OCI-M2 (cell line): ENCODE results near the gene CDR2.
"Not testable (repeated sequence)": the region's sequence is repeated elsewhere in the genome, so short reads cannot be mapped to it uniquely, and the experiment has no call there.

ENCODE experiments used
- DNase-seq: peaks from one replicate; lab custom pipeline; 2025; ENCODE audit not compliant: unreplicated experiment; lab: John Stamatoyannopoulos, UW

Gene CDR2

GRCh38 chr16:22311520-22311919 lies 62.9 kb downstream of the CDR2 start:
- no peak for DNase-seq

- DNase-seq = no peak
These were observed 65.4 kb downstream of the CDR2 start for GRCh38 chr16:22308824-22309520.

GRCh38 chr16:22307838-22308237 lies 66.6 kb downstream of the CDR2 start:
- DNase-seq = no peak

DNA sequence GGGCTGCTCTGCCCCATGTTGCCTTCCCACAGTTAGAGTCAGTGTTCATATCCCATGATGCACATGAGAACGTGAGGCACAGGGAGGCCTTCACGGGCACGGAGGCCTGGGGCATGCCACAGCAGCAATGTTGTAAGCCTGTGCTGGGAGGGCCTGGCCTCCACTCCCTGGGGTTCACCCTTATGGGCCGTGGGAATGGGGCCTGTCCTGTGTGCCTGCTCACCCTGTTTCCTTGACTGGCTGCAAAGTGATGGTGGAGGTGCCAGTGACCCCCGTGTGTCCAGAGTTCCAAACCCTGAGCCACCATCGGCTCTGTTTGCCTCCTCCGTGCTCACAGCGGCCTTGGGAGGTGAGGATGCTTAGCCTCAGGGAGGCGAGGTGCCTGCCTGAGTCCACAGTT lies 67.6 kb downstream of the CDR2 start:
- DNase-seq = no peak

DNA sequence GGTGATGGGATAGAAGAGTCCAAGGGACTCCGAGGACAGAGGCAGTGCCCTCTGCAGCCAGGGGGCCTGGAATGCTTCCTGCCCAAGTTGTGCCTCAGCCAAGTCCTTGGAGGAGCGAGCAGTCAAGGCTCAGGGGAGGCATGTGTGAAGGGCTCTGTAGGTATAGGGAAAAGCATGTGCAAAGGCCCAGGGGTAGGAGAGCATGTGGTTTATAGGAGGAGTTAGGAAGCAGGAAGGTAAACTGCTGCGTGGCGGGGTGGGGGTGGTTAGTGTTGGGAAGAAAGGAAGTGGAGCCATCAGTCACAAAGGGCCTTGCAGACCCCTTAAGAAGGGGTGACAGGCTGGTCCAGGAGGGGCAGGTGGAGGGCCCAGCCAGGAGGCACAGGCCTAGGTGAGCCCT lies 70.0 kb downstream of the CDR2 start:
- no peak for DNase-seq

- DNase-seq = no peak
These were observed 71.5 kb downstream of the CDR2 start for GRCh38 chr16:22302776-22303363.

DNA sequence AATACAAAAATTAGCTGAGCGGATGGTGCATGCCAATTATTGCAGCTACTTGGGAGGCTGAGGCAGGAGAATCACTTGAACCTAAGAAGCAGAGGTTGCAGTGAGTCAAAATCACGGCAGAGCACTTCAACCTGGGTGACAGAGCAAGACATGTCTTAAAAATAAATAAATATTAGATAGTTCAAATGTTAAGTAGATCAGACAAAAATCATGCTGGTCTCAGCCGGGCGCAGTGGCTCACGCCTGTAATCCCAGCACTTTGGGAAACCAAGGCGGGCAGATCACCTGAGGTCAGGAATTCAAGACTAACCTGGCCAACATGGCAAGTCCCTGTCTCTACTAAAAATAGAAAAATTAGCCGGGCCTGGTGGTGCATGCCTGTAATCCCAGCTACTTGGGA lies 73.0 kb downstream of the CDR2 start:
- not testable (repeated sequence) for DNase-seq

- no peak for DNase-seq
These were observed 73.9 kb downstream of the CDR2 start for GRCh38 chr16:22300427-22301071.

DNA sequence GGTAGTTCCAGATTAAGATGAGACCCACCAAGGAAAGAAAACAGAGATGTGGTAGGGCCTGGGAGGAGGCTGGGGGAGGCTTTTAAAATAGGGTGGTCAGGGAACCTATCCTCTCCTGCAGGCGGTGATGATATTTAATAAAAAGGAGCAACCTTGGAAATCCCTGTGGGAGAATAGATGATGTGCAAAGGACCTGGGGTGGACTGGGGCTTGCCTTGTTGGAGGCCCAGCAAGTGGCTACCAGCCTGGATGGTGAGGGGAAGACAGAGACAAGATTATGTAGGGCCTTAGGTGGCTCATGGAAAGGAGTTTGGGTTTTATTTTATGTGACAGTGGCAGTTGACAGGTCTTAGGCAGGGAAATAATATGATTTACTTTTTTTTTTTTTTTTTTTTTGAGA lies 75.4 kb downstream of the CDR2 start:
- no peak for DNase-seq

- peak; percentile 27 for DNase-seq
These were observed 76.3 kb downstream of the CDR2 start for GRCh38 chr16:22297871-22298733.

DNA sequence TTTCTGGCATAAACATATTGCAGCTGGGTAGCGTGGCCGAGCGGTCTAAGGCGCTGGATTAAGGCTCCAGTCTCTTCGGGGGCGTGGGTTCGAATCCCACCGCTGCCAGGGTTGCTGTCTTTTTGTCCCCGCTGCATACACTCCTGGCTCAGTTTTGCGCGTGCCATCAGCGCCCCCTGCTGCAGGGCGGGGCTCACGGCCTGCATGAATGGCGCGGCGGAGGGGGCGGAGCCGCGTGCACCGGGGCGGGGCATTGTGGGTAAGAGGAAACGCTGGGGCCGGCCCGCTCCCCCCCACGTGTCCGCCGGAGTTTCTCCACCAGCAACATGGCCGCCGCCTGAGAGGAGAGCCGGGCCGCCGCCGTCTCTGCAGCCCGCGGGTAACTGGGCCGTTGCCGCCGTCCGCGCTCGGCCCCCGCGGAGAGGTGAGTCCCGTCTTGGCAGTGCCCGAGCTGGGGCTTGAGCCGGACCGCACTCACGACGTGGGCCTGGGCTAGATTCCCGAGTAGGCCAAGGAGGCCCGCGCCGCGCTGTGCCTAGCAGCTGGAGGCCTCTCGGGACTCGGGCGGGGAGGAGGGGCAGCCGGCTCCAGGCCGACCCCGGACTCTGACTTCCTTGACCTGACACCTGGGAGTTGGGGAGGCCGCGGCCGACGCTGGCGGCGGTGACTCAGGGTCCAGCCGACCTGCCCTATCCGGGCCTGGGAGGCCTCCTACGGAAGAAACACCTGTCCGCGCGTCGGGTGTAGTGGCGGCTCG lies 77.1 kb downstream of the CDR2 start, which contains the start of gene POLR3E:
Gene POLR3E (plus strand): TSS at position 296 of the 757 bp plus-strand sequence. CDS start 5,560 bp downstream, outside the sequence.
- DNase-seq = peak; percentile 93

DNA sequence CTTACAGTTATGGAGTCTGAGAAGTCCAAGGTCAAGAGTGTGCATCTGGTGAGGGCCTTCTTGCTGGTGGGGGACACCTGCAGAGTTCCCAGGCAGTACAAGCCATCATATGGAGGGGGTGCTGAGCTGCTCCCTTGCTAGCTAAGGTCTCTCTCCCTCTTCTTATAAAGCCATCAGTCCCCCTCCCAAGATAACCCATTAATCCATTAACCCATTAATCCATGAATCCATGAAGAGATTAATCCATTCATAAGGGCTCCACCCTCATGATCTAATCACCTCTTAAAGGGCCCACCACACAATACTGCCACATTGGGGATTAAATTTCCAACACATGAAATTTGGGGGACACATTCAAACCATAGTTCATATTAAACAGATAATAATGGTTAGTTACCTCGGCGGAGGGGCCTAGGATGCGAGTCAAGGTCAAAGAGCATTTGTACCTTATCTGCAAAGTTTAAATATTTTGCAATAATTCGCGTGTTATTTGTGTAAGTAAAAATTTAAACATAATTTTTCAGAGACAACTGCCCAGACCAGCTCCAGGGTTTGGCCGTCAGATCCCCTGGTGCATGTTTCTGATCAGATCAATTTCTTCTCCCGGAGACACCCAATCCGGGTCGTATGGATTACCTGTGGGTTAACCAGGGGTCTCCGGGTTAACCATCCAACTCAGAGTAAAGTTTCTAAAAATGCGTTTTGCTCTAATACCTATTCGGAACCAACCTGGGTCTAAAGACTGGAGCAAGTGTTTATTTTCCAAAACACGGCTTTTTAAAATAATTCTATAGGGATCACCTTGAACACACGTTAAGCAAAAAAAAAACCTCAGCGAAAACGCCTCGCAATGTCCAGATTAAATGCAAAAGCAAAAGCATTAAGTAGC lies 78.0 kb downstream of the CDR2 start:
- no peak for DNase-seq
